NCI-H2029 (cell line): Measurements from ENCODE around the gene CHMP2A.
"Not testable (repeated sequence)": the region's sequence is repeated elsewhere in the genome, so short reads cannot be mapped to it uniquely, and the experiment has no call there.

Source experiments
- DNase-seq: peaks from one replicate; lab custom pipeline; 2025; lab: John Stamatoyannopoulos, UW

Gene CHMP2A

DNA sequence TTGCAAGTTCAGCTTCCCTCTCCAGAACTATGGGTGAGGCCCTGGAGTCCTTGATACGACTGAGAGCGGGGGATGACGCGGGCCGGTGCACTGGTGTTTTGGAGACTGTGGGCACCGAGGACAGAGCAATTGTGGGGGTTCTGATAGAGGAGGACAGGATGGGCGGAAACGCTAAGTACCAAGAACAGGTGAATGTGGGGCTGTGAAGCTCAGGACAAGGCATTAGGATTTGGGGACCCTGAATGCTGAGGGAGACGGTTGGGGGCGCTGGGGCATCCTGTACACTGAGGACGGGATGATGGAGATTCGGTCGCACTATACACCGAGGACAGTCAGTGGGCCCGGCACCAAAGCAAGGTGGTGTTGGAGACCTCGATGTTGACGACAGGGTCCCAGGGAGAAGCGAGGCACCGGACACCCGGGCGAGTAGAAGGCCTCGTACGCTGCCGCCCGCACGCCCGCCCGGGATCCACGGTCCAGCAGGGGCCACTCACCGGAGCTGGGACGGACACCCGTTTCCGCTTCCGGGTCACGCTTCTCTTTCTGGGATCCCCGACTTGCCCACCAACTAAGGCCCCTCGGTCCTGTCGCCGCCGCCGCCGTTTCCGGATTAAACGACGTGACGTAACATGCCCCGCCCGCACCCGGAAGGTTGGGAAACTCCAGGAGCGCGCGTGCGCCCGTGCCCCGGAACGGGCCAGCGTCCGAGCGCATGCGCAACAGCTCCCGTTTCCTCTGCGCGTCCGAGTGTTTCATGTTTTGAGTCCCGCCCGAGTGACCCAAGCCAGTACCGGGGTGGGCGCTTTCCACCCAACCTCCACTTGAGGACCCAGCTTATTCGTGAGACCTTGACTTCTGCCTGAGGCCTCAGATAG is at the start of gene CHMP2A:
Gene CHMP2A (minus strand): TSS at position 612 of the 875 bp plus-strand sequence. CDS start 893 bp downstream, outside the sequence.
- no peak for DNase-seq

GRCh38 chr19:58586133-58586765 is 31.3 kb upstream of the CHMP2A start:
- DNase-seq, result no peak

- DNase-seq, result no peak
Observed at GRCh38 chr19:58585442-58586132, 30.7 kb upstream of the CHMP2A start.

DNA sequence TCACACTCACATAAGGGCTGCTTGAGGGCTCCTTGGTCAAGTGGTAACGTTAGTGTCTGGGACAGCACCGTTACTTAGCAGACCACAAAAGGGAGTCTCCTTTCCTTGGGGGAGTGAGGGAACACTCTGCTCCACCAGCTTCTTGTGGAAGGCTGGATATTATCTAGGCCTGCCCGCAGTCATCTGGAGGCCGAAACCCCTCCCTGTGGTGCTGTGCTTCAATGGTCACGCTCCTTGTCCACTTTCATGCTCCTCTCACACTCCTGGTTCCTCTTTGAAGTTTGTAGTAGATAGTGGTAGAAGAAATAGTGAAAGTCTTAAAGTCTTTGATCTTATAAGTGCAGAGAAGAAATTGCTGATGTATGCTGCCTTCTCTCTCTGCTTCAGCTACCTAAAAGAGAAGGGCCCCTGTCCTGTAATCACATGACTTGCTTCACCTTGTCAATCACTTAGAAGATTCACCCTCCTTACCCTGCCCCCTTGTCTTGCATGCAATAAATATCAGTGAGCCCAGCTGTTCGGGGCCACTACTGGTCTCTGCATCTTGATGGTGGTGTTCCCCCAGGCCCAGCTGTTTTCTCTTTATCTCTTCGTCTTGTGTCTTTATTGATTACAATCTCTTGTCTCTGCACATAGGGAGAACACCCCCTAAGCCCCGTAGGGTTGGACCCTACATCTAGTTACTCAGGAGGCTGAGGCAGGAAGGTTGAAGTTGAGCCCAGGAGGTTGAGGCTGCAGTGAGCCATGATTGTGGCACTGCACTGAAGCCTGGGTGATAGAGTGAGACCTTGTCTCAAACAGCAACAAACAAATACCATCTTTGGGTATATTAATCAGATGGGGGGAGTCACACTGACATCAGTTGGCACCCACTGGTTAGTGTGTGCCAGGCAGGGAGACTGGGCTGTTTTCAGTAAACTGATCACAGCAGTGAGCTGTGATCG is 29.9 kb upstream of the CHMP2A start:
- DNase-seq, result no peak

GRCh38 chr19:58582985-58583384 is 28.1 kb upstream of the CHMP2A start:
- no peak for DNase-seq

DNA sequence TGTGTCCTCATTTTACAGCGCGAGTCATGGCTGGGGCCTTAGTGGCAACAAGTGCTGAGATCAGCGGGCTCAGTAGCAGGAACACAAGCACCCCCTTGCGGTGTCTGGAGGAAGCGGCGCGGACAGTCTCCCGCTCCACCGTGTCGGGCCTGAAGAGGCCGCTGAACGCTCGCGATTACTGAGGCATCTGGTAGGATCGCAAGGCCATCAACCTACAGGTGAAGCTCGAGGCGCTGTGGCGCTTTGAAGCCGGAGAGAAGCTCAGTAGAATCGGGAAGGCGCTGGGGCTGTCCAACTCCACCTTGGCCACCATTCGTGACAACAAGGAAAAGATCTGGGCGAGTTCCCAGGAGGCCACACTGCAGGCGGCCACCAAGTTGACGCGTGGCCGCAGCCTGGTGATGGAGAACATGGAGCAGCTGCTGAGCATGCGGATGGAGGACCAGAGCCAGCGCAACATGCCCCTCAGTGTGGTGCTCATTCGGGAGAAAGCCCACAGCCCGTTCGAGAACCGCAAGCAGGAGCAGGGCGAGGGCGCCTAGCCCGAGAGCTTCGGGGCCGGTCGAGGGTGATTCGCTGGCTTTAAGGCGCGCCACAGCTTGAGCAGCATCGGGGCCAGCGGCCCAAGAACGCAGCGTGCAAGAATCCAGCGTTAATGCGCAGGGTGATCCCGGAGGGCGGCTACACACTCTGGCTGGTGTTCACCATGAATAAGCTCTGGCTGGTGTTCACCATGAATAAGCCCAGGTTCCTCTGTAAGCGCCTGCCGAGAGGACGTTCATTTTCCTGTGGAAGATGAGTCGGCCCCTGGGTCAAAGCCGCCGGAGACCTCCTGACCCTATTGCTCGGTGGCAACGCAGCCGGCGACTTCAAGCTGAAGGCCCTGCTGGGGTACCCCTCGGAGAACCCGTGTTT is 26.6 kb upstream of the CHMP2A start:
- DNase-seq, result no peak

- DNase-seq, result no peak
Observed at GRCh38 chr19:58579473-58580142, 24.7 kb upstream of the CHMP2A start.

- DNase-seq, result no peak
Observed at GRCh38 chr19:58578012-58578925, 23.4 kb upstream of the CHMP2A start.

DNA sequence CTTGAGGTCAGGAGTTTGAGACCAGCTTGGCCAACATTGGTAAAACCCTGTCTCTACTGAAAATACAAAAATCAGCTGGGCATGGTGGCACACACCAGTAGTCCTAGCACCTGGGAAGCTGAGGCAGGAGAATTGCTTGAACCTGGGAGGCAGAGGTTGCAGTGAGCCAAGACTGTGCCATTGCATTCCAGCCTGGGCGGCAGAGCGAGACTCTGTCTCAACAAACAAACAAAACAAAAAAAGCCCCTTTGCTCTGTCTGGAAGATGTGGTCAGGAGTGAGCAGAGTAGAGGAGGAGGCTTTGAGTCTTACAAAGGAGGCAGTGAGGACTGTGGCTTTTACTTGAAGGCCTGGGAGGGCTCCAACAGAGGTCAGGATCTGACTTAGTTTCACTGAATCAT is 22.7 kb upstream of the CHMP2A start:
- DNase-seq, result not testable (repeated sequence)

DNA sequence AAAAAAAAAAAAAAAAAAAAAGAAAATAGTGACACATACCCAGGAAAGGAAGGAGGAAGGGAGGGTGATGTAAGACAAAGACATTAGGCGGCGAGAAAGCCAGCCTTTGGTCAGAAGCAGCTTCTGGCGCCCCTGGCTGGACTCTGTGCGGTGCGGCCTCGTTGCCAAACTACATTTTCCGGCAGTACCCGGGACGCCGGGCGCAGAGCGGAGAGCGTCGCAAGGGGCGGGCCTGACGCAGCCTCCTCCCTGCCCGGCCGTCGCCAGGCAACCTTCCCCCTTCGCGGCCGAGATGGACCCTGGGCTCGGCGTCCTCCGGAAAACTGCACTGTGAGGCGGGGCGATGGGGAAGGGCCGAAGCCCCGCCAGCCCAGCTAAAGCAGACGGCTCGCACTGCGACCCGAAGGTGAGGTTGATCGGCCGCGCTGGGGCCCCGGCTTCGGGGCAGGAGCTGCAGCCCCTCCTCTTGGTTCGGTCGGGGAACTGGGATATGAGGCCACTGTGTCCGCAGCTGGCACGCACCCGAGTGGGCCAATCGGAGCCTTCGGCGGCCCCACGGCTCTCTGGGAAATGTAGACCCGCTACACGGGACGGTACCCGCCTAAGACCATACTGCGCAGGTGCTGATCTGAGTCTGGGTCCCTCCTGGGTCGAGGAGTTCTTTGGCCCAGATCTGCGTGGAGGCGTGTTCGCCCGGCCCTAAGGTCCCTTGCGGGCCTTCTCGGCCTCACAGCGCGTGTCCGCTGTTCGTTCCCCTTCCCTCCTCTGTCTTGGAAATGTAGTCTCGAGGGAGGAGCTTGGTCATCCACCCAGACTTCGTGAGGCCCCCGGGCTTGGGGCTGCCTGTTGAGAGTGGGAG is 20.5 kb upstream of the CHMP2A start:
- no peak for DNase-seq

- no peak for DNase-seq
Observed at GRCh38 chr19:58573658-58574164, 18.8 kb upstream of the CHMP2A start.

DNA sequence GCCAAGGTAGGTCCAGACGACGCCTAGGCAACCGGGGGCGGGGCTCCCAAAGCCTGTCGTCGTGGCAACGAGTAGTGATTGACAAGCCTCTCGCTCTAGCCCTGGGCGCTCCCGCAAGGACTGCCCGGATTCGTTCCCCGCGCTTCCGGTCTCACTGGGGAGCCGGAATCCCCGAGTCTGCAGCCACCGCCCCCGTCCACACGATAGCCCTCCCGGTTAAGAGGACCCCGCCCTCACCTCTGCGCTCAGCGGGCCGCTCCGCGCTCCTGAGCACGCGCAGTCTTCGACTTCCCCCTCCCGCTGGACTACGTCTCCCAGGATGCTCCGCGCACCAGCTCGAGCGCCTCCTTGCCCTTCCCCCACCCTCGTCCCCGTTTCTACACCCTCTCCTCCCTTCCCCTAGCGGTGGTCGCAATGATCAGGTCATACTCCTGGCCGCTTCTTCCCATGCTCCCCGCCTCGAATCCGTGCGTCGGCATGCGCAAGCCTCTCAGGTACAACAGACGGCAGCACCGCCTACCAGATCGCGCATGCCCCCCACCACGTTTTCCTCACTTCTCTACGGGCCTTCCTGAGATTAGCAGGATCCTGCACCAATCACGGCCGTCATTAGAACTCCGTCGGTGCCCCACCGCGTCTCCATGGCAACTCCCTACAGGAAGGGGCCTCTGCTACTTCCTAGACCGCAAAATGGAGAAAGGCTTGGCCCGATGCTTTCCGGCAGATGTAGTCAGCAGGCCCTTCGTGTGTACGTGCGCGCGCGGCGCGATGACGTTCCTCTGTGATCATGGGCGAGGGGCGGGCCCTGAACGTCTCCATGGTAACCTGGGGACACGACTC is 18.1 kb upstream of the CHMP2A start, which contains the start of gene MZF1:
Gene MZF1 (minus strand): TSS at position 518 of the 840 bp plus-strand sequence. CDS start 1,946 bp downstream, outside the sequence.
- DNase-seq, result no peak

GRCh38 chr19:58572026-58572817 is 17.3 kb upstream of the CHMP2A start:
- no peak for DNase-seq

DNA sequence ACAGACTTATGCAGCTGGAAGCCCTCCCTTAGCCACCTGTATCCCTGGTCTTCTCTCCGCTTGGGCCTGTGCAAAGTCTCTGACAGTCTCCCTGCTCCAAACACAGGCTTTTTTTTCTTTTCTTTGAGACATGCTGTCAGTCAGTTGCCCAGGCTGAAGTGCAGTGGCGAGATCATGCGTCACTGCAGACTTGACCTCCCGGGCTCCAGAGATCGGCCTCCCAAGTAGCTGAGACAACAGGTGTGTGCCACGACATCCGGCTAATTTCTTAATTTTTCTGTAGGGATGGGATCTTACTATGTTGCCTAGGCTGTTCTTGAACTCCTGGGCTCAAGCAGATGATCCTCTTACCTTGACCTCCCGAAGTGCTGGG is 16.7 kb upstream of the CHMP2A start:
- DNase-seq, result no peak

- no peak for DNase-seq
Observed at GRCh38 chr19:58570770-58571574, 16.1 kb upstream of the CHMP2A start.
